Esophagus squamous epithelium (tissue), 5 donors: ENCODE results near the gene APOA4. TPM values are rescaled to one million over a fixed set of nuclear protein-coding genes. Genes with fewer than 3 reads are reported as not detected.
"Not testable (repeated sequence)": the region's sequence is repeated elsewhere in the genome, so short reads cannot be mapped to it uniquely, and the experiment has no call there.

Experiments
- DNase-seq: peaks from one replicate; lab custom pipeline; 2025; lab: John Stamatoyannopoulos, UW
- H3K27ac ChIP-seq, 4 donors: fragments of 200-600 bp; sonication (generic); one replicate each; pipeline ENCODE4 v1.5.1; 2016 to 2019; ENCODE audit warnings: mild to moderate bottlenecking in 1 of 4
- H3K27me3 ChIP-seq, 4 donors: fragments of 200-600 bp; sonication (generic); 1 replicate in 3 of 4; 2 replicates in 1 of 4; pipeline versions ENCODE4 v1.5.1 to v1.6.0; 2017 to 2021; ENCODE audit warnings: antibody characterized with exemption in 1 of 4
- H3K36me3 ChIP-seq, 3 donors: fragments of 200-600 bp; sonication (generic); one replicate each; pipeline ENCODE4 v1.5.1; 2016 to 2019
- H3K4me1 ChIP-seq, 3 donors: fragments of 200-600 bp; sonication (generic); one replicate each; pipeline ENCODE4 v1.5.1; 2017 to 2019
- H3K4me3 ChIP-seq, 4 donors: fragments of 200-600 bp; sonication (generic); 1 replicate in 3 of 4; 2 replicates in 1 of 4; pipeline ENCODE4 v1.5.1; 2016 to 2019; ENCODE audit warnings: mild to moderate bottlenecking in 2 of 4, moderate library complexity in 1 of 4
- H3K9me3 ChIP-seq, 3 donors: fragments of 200-600 bp; sonication (generic); one replicate each; pipeline ENCODE4 v1.5.1; 2016 to 2019
- POLR2A ChIP-seq, 4 donors: fragments of 450-650 bp; IDR thresholded peaks; one replicate each; pipeline ENCODE4 v1.6.1; 2017; ENCODE audit warnings: antibody characterized with exemption in 4 of 4, mild to moderate bottlenecking in 4 of 4, moderate library complexity in 3 of 4
- WGBS, 2 donors: methylation state at CpG; one replicate each; pipeline ENCODE4 v1.1.5; 2018; 5-methylcytosine and 5-hydroxymethylcytosine counted together
- intact Hi-C: fragments of 100-400 bp; cut with DNase I; formaldehyde crosslinking; loops from one replicate; pipeline ENCODE4 v1.15.0; 2022
- total RNA-seq, 4 donors: library from RNA; depleted of rRNA; stranded (reverse); fragments of >200 nt; gene quantifications; one replicate each; pipeline ENCODE4 v1.1.0, GENCODE V29; 2016
- TF ChIP-seq, protein P1 (sequence below), 6 experiments: fragments of 450-650 bp in 4 of 6; fragments of 200-600 bp in 2 of 6; sonication (generic) in 2 of 6; IDR thresholded peaks; one replicate each; pipeline ENCODE4 v1.5.1; 2016 to 2019; ENCODE audit warnings: antibody characterized with exemption in 6 of 6, mild to moderate bottlenecking in 4 of 6, moderate library complexity in 4 of 6
- donor health status: DM: yes; HTN: yes; CAD: no.

Gene APOA4
- total RNA-seq, 4 donors from 2014 or later, result not detected

DNA sequence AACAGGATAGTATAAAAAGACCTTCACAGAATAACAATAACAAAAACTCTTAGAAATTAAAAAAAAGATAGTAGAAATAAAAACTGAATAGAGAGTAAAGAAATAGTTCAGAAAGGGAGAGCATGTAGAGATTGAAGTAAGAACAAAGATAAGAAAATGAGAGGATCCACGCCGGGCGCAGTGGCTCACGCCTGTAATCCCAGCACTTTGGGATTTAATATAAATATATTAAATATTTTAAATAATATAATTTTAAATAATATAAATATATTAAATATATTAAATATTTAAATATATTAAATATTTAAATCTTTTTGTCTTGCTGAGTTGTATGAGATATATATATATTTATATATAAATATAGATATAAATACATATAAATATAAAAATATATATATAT is 11.0 kb downstream of the APOA4 start:
- no peaks in the 10 kb centered on the region for H3K4me1 ChIP-seq
- no peak overlapping the region for H3K27ac ChIP-seq
- intact Hi-C loops, result no loop called here
- DNase-seq, result no peak
- no peak for TF ChIP-seq POLR2A (IDR thresholded peaks at IDR 0.05)
- TF ChIP-seq, protein P1, sequence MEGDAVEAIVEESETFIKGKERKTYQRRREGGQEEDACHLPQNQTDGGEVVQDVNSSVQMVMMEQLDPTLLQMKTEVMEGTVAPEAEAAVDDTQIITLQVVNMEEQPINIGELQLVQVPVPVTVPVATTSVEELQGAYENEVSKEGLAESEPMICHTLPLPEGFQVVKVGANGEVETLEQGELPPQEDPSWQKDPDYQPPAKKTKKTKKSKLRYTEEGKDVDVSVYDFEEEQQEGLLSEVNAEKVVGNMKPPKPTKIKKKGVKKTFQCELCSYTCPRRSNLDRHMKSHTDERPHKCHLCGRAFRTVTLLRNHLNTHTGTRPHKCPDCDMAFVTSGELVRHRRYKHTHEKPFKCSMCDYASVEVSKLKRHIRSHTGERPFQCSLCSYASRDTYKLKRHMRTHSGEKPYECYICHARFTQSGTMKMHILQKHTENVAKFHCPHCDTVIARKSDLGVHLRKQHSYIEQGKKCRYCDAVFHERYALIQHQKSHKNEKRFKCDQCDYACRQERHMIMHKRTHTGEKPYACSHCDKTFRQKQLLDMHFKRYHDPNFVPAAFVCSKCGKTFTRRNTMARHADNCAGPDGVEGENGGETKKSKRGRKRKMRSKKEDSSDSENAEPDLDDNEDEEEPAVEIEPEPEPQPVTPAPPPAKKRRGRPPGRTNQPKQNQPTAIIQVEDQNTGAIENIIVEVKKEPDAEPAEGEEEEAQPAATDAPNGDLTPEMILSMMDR (IDR thresholded peaks at IDR 0.05), result no peak
- H3K36me3 ChIP-seq, result no peaks in the 10 kb centered on the region
- H3K9me3 ChIP-seq, result no peaks in the 10 kb centered on the region
- no peaks in the 10 kb centered on the region for H3K27me3 ChIP-seq
- H3K4me3 ChIP-seq, result no peak overlapping the region
- WGBS, 2 donors, result 92 to 94% methylated on average over 4 of the region's 4 CpGs

DNA sequence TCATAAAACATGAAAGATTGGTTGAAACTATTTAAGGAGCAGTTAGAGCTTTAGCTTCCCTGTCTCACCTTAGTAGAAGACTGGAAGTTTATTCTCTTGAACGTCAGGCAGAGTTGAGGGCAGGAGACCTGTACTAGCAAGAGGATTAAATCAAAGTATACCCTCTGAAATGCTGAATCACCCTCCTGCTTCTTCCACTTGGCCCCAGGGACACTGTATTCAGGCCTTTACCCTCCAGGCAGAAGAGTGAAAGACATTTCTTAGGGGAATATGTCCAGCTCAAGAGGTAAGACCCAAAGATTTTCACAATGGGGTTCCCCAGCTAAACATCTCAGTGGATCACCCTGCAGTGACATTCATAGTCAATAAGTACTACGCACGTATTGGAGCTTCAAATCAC is 11.9 kb downstream of the APOA4 start:
- no peak for DNase-seq
- no peaks in the 10 kb centered on the region for H3K27me3 ChIP-seq
- no peak overlapping the region for H3K4me3 ChIP-seq
- intact Hi-C loops, result no loop called here
- H3K4me1 ChIP-seq, result no peaks in the 10 kb centered on the region
- H3K36me3 ChIP-seq, result no peaks in the 10 kb centered on the region
- WGBS, 2 donors, result 76 to 81% methylated on average over 3 of the region's 3 CpGs
- no peak for TF ChIP-seq POLR2A (IDR thresholded peaks at IDR 0.05)
- TF ChIP-seq, protein P1 (IDR thresholded peaks at IDR 0.05), result no peak
- H3K9me3 ChIP-seq, result no peaks in the 10 kb centered on the region
- H3K27ac ChIP-seq, result no peak overlapping the region

DNA sequence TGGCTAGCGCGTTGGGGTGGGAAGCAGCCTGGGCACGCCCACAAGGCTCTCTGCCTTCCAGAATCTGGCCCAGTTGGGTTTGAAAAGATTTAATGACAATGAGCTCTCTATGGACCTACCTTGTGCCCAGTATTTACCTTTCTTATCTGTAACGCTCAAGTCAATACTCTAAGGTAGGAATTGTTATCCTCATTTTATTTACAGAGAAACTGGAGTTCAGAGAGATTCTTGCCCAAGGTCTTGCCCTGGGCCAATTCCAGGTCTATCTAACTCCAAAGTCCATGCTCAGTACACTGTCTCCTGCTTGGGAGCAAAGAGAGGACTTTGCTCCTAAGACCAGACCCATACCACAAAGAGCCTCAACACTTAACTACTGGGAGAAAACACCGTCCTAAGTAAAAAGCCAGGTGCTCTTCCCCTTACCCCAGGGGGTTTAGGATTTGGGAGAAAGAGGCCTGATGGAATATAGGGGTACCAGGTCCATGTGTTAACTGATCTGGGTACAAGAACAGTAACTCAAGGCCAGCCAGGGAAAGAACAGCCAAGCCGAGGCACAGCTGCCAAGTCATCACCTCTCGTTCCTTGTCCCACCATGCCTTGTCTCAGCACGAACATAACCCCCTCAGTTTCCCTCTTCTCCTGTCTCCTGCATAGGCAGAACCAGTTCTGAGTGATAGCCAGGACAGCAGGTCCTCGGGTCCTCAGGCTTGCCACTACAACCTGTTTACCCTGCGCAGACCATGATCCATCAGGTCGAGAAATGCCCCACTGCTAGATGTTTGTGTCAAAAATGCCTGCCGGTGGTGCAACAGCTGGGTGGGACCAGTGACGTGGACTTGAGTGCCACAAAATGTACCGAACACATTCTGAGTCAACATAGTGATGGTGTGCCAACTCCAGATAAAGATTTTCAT is 14.6 kb downstream of the APOA4 start:
- H3K27ac ChIP-seq, result no peak overlapping the region
- intact Hi-C loops, result no loop called here
- 57 to 65% methylated on average over 13 of the region's 14 CpGs for WGBS, 2 donors

DNA sequence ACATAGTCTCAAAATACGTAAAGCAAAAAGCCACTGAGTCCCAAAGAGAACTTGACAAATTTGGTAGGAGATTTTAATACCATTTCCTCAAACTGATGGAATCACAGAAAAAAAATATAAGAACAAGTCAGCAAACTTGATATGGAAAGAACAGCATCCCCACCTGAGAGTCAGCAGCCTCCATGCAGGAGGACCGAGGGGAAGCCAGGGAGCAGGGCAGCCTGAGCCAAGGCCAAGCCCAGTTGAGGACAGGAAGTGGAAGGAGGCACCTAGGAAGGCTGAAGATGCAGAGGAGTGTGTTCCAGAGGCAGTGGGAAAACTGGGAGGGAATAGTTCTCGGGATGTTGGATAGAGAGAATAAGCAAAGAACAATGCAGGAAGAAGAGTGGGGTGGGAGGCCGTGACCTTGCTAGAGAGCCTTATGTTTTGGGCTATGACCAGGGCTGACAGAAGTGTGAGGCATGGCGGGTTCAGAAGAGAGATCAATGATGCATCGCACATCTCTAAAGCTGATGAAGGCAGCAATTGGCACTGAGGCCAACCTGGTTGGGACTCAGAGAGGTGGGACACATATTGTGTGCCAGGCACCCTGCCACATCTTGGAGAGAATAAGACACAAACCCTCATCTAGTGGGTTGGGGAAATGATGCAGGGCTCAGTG is 15.4 kb downstream of the APOA4 start:
- Histone ChIP-seq H3K27me3 (no peaks in the 10 kb centered on the region), H3K4me1 (no peaks in the 10 kb centered on the region), H3K4me3 (no peak overlapping the region), H3K36me3 (no peaks in the 10 kb centered on the region), H3K27ac (no peak overlapping the region), H3K9me3 (no peaks in the 10 kb centered on the region)
- no peak for DNase-seq
- 89 to 90% methylated on average over 6 of the region's 6 CpGs for WGBS, 2 donors
- no peak for TF ChIP-seq POLR2A (IDR thresholded peaks at IDR 0.05)
- TF ChIP-seq, protein P1 (IDR thresholded peaks at IDR 0.05), result no peak
- intact Hi-C loops, result no loop called here

More for the DNA sequence above, 14.6 kb downstream of the APOA4 start:
- DNase-seq, result no peak
- no peak for TF ChIP-seq POLR2A (IDR thresholded peaks at IDR 0.05)
- TF ChIP-seq, protein P1 (IDR thresholded peaks at IDR 0.05), result no peak
- Histone ChIP-seq H3K9me3 (no peaks in the 10 kb centered on the region), H3K27me3 (no peaks in the 10 kb centered on the region), H3K4me1 (no peaks in the 10 kb centered on the region), H3K4me3 (no peak overlapping the region), H3K36me3 (no peaks in the 10 kb centered on the region)

DNA sequence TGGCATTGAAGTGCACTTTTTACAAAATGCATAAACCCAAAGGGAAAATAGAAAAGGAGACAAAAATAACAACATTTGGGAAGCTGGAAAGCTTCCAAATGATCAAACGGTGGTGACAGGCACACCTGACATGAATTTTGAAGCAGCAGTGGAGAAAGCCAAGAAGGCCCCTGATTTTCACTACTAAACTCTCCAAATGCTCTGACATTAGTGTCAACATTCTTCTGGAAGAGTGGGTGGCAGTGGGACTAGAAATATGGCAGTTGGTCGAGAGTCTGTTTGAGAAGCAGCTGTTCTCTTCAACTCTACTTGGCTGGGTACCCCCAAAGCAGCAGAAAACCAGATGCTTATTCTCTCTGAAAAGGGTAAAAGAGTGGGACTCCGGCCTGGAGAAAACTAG is 19.1 kb downstream of the APOA4 start:
- TF ChIP-seq POLR2A (IDR thresholded peaks at IDR 0.05), result no peak
- TF ChIP-seq, protein P1 (IDR thresholded peaks at IDR 0.05), result no peak
- intact Hi-C loops, result no loop called here
- no peak for DNase-seq

DNA sequence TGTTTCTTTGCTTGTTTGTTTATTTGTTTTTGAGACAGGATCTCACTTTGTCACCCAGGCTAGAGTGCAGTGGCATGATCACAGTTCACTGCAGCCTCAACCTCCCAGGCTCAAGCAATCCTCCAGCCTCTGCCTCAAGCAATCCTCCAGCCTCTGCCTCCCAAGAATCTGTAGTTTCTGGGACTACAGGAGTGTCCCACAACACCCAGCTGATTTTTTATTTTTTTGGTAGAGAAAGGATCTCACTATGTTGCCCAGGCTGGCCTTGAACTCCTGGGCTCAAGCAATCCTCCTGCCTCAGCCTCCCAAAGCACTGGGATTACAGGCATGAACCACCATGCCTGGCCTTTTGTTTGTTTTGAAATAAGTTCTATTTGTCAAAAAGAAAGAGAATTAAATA is 21.4 kb downstream of the APOA4 start:
- H3K9me3 ChIP-seq, intact Hi-C loops, H3K36me3 ChIP-seq, H3K27me3 ChIP-seq, H3K4me3 ChIP-seq, H3K27ac ChIP-seq, H3K4me1 ChIP-seq, DNase-seq: not testable (repeated sequence)

More for the DNA sequence above, 19.1 kb downstream of the APOA4 start:
- Histone ChIP-seq H3K36me3 (no peaks in the 10 kb centered on the region), H3K27ac (no peak overlapping the region), H3K27me3 (peaks cover 0 to 1% (median 0%) of the 10 kb centered on the region in 4 donors), H3K4me1 (no peaks in the 10 kb centered on the region), H3K9me3 (no peaks in the 10 kb centered on the region), H3K4me3 (no peak overlapping the region)
- 59% methylated on average over 3 of the region's 3 CpGs for WGBS, 2 donors
